Measurements from ENCODE around the gene MT2A.
A peak's percentile ranks its signal among the peaks of the same experiment; 100 is the strongest.
"Not testable (repeated sequence)": the region's sequence is repeated elsewhere in the genome, so short reads cannot be mapped to it uniquely, and the experiment has no call there.

MT2A gene

GRCh38 chr16:56621665-56622445 lies 13.5 kb downstream of the MT2A start:
- DNase-seq: not testable (repeated sequence)

GRCh38 chr16:56623184-56623583 lies 14.8 kb downstream of the MT2A start:
- DNase-seq: not testable (repeated sequence)

- DNase-seq: no peak
These were observed 15.3 kb downstream of the MT2A start for GRCh38 chr16:56623637-56624036.

GRCh38 chr16:56625140-56625942 lies 17.0 kb downstream of the MT2A start, which contains the start of gene MT1E:
TSS of gene MT1E (plus strand) at chr16:56625781. CDS start at chr16:56625852, 71 bp downstream.
- peak; percentile 22 for DNase-seq

- no peak for DNase-seq
These were observed 17.7 kb downstream of the MT2A start for GRCh38 chr16:56625943-56626654.

- DNase-seq: no peak
These were observed 18.3 kb downstream of the MT2A start for GRCh38 chr16:56626685-56627084.

- no peak for DNase-seq
These were observed 20.3 kb downstream of the MT2A start for GRCh38 chr16:56628486-56629350.

- no peak for DNase-seq
These were observed 21.1 kb downstream of the MT2A start for GRCh38 chr16:56629531-56629930.

GRCh38 chr16:56630134-56630533 lies 21.8 kb downstream of the MT2A start:
- DNase-seq: no peak

- no peak for DNase-seq
These were observed 22.8 kb downstream of the MT2A start for GRCh38 chr16:56631197-56631596.

GRCh38 chr16:56631832-56632155 lies 23.4 kb downstream of the MT2A start:
- no peak for DNase-seq

- DNase-seq: no peak
These were observed 23.9 kb downstream of the MT2A start, which contains the start of gene MT1M for GRCh38 chr16:56632156-56632847. TSS of gene MT1M (plus strand) at chr16:56632659. CDS start at chr16:56632732, 73 bp downstream.

GRCh38 chr16:56632848-56633365 lies 24.5 kb downstream of the MT2A start:
- DNase-seq: no peak

GRCh38 chr16:56633535-56633934 lies 25.2 kb downstream of the MT2A start:
- DNase-seq: no peak

GRCh38 chr16:56634715-56635440 lies 26.5 kb downstream of the MT2A start:
- DNase-seq: no peak

- no peak for DNase-seq
These were observed 27.1 kb downstream of the MT2A start for GRCh38 chr16:56635441-56635967.

- DNase-seq: no peak
These were observed 28.4 kb downstream of the MT2A start for GRCh38 chr16:56636616-56637413.

- no peak for DNase-seq
These were observed 29.7 kb downstream of the MT2A start, which contains the start of gene MT1A for GRCh38 chr16:56637814-56638750. TSS of gene MT1A (plus strand) at chr16:56638666. CDS start at chr16:56638739, 73 bp downstream.

All from CD4-positive, alpha-beta T cell treated with Interleukin-12 subunit alpha and Interleukin-12 subunit beta, for 1 hour (primary cell).